Endothelial cell of umbilical vein (primary cell): ENCODE data around the gene GLIPR1L2. TPM values are rescaled to one million over a fixed set of nuclear protein-coding genes. Genes with fewer than 3 reads are reported as not detected.

Experiments used
- BruUV-seq: library from RNA; stranded (reverse); fragments of 400-500 nt; replicated peaks from 2 replicates; lab custom pipeline; 2021; lab: Mats Ljungman, UMichigan
- CTCF ChIA-PET: fragments of 300-600, 350-600 bp; sonication (Branson Sonifier 250); formaldehyde crosslinking; loops from one replicate; lab custom pipeline; 2021; ENCODE audit warnings: antibody characterized with exemption, inconsistent platforms; lab: Charles Lee
- POLR2A ChIA-PET: fragments of 300-600, 350-600 bp; sonication (Branson Sonifier 250); formaldehyde crosslinking; loops from one replicate; lab custom pipeline; 2021; ENCODE audit warnings: antibody characterized with exemption, inconsistent platforms; lab: Charles Lee
- DNase-seq: peaks from one replicate; pipeline ENCODE4 v3.0.0-alpha.2; 2011; ENCODE audit warnings: low read depth, low spot score
- FAIRE-seq: peaks from 2 replicates; lab custom pipeline; 2011; peaks lifted over from hg19 to GRCh38; lab: Jason Lieb, UNC
- H2AFZ ChIP-seq: 2 replicates; pipeline ENCODE4 v1.6.0; 2012; ENCODE audit warnings: low read depth, low read length, control low read depth, inconsistent platforms
- H3K27ac ChIP-seq: 2 replicates; pipeline ENCODE4 v1.5.1; 2011; ENCODE audit warnings: low read depth, mild to moderate bottlenecking, control low read depth, low read length, moderate library complexity; ENCODE audit not compliant: insufficient read depth
- H3K27me3 ChIP-seq, 2 experiments: 2 replicates each; pipeline versions ENCODE4 v1.6.0 to v1.6.1; 2011; ENCODE audit warnings: low read length in 2 of 2, mixed read lengths in 1 of 2; ENCODE audit not compliant: control insufficient read depth in 2 of 2, insufficient read depth in 2 of 2
- H3K36me3 ChIP-seq, 2 experiments: 2 replicates in 1 of 2; 3 replicates in 1 of 2; pipeline ENCODE4 v1.5.1; 2011; ENCODE audit warnings: low read length in 2 of 2, mild to moderate bottlenecking in 1 of 2, moderate library complexity in 1 of 2; ENCODE audit not compliant: control insufficient read depth in 2 of 2, insufficient read depth in 2 of 2; ENCODE audit errors: extremely low read depth in 1 of 2
- H3K4me1 ChIP-seq: 3 replicates; pipeline ENCODE4 v1.5.1; 2011; ENCODE audit warnings: mild to moderate bottlenecking, low read length; ENCODE audit not compliant: control insufficient read depth, insufficient read depth; ENCODE audit errors: extremely low read depth
- H3K4me2 ChIP-seq: 2 replicates; pipeline ENCODE4 v1.6.1; 2011; ENCODE audit warnings: low read length, control low read depth, mixed read lengths; ENCODE audit not compliant: insufficient read depth
- H3K4me3 ChIP-seq, 3 experiments: fragments of 200-600 bp in 1 of 3; sonication (generic), shearing (Covaris generic) in 1 of 3; replicated peaks in 1 of 3; 2 replicates each; pipeline ENCODE4 v1.5.1; 2011 to 2016; ENCODE audit warnings: control low read depth in 3 of 3, low read length in 3 of 3, mild to moderate bottlenecking in 2 of 3, inconsistent platforms in 1 of 3, low read depth in 1 of 3, moderate library complexity in 1 of 3; ENCODE audit not compliant: insufficient read depth in 1 of 3
- H3K79me2 ChIP-seq: 2 replicates; pipeline ENCODE4 v1.6.0; 2012; ENCODE audit warnings: low read length, inconsistent platforms; ENCODE audit not compliant: control insufficient read depth, insufficient read depth
- H3K9ac ChIP-seq: replicated peaks from 2 replicates; pipeline ENCODE3; 2011; ENCODE audit warnings: low read length, control low read depth; ENCODE audit not compliant: insufficient read depth; ENCODE audit errors: extremely low read depth
- H3K9me1 ChIP-seq: replicated peaks from 3 replicates; pipeline ENCODE4 v1.6.0; 2011; ENCODE audit warnings: mild to moderate bottlenecking, low read length; ENCODE audit not compliant: control insufficient read depth, insufficient read depth; ENCODE audit errors: extremely low read depth
- H3K9me3 ChIP-seq: replicated peaks from 2 replicates; pipeline ENCODE4 v1.5.1; 2012; ENCODE audit warnings: low read length, inconsistent platforms; ENCODE audit not compliant: control insufficient read depth, insufficient read depth
- H4K20me1 ChIP-seq: replicated peaks from 2 replicates; pipeline ENCODE3; 2011; ENCODE audit warnings: mild to moderate bottlenecking, low read length; ENCODE audit not compliant: control insufficient read depth, insufficient read depth; ENCODE audit errors: extremely low read depth
- CTCF ChIP-seq, 2 donors: IDR thresholded peaks; 1 replicate in 1 of 2; 2 replicates in 1 of 2; pipeline ENCODE4 v1.5.1; 2011; ENCODE audit warnings: low read length in 2 of 2, mild to moderate bottlenecking in 2 of 2, moderate library complexity in 2 of 2, control low read depth in 1 of 2, inconsistent platforms in 1 of 2, low read depth in 1 of 2; ENCODE audit not compliant: insufficient read depth in 1 of 2; ENCODE audit errors: extremely low read depth in 1 of 2
- EZH2 ChIP-seq: IDR thresholded peaks from 2 replicates; pipeline ENCODE4 v1.6.1; 2012; ENCODE audit warnings: borderline replicate concordance, low read depth, mild to moderate bottlenecking, moderate library complexity, low read length, inconsistent platforms; ENCODE audit not compliant: severe bottlenecking
- FOS ChIP-seq: IDR thresholded peaks from 2 replicates; pipeline ENCODE4 v1.6.1; 2011; ENCODE audit warnings: mild to moderate bottlenecking, low read length, moderate library complexity, borderline replicate concordance; ENCODE audit not compliant: insufficient read depth
- GATA2 ChIP-seq: IDR thresholded peaks from 2 replicates; pipeline ENCODE4 v1.7.0; 2011; ENCODE audit warnings: low read depth, mild to moderate bottlenecking, moderate library complexity, mixed read lengths, low read length; ENCODE audit not compliant: insufficient read length, insufficient read depth
- JUN ChIP-seq: IDR thresholded peaks from 2 replicates; pipeline ENCODE4 v1.6.1; 2011; ENCODE audit warnings: borderline replicate concordance, low read depth; ENCODE audit not compliant: insufficient read length, insufficient read depth
- MAX ChIP-seq: IDR thresholded peaks from 2 replicates; pipeline ENCODE4 v1.6.1; 2011; ENCODE audit not compliant: insufficient read depth, insufficient read length
- MYC ChIP-seq: IDR thresholded peaks from one replicate; pipeline ENCODE4 v1.6.1; 2011; ENCODE audit warnings: mild to moderate bottlenecking, low read depth, low read length
- POLR2A ChIP-seq: IDR thresholded peaks from 2 replicates; pipeline ENCODE4 v1.6.1; 2012; ENCODE audit warnings: low read depth, mild to moderate bottlenecking, control low read depth, low read length
- POLR2AphosphoS5 ChIP-seq: IDR thresholded peaks from 2 replicates; pipeline ENCODE4 v1.6.1; 2012; ENCODE audit warnings: low read depth, mild to moderate bottlenecking, control low read depth, low read length, moderate library complexity; ENCODE audit not compliant: insufficient read depth
- dilution Hi-C: fragments of 300-500 bp; cut with MboI; formaldehyde crosslinking; loops from one replicate; pipeline ENCODE4 v1.15.0; 2019; ENCODE audit warnings: low sequenced_read_pairs; ENCODE audit not compliant: extremely low pct_ligation_motif_present
- intact Hi-C: fragments of 100-400 bp; cut with micrococcal nuclease; formaldehyde crosslinking; loops from one replicate; pipeline ENCODE4 v1.10.0; 2022
- polyA plus RNA-seq, 4 experiments: library from polyadenylated mRNA; depleted of rRNA in 3 of 4; stranded (reverse) in 3 of 4; unstranded in 1 of 4; fragments of >200 nt; gene quantifications; 2 replicates each; pipeline versions ENCODE4 v1.2.1 to v1.2.3, GENCODE V29; 2011 to 2012; ENCODE audit warnings: missing spikeins in 1 of 4
- total RNA-seq: library from RNA; stranded (reverse); gene quantifications from 2 replicates; pipeline ENCODE4 v1.2.3, GENCODE V29; 2021

GLIPR1L2 gene
- total and polyA plus RNA-seq, 2 donors (not counting 3 experiments of a cell fraction or from before 2014, with no cell fraction given) = 0.07 TPM; not detected in 1

GRCh38 chr12:75389061-75389460 lies 1.8 kb upstream of the GLIPR1L2 start:
- H3K27ac ChIP-seq = no peak overlapping the region
- no peak overlapping the region for H2AFZ ChIP-seq
- TF ChIP-seq FOS (peak; percentile 49), CTCF (IDR thresholded peaks at IDR 0.05; ENCODE audit: extremely low read depth in 1 of 2, insufficient read depth in 1 of 2, low read depth in 1 of 2, low read length in 2 of 2) (no peak), JUN (no peak)
- H3K27me3 ChIP-seq = no peaks in the 10 kb centered on the region
- POLR2A ChIA-PET = no interaction called here
- DNase-seq = peak; percentile 29
- no peak overlapping the region for H3K9ac ChIP-seq
- no peaks in the 10 kb centered on the region for H3K9me3 ChIP-seq
- peak overlapping the region; percentile 47 for H3K4me2 ChIP-seq
- H3K9me1 ChIP-seq = no peaks in the 10 kb centered on the region
- CTCF ChIA-PET = interaction anchor here (1.8 kb wide), 1 partner anchor 54 kb away, joined by 5 read pairs; the partner anchor contains the start of gene GLIPR1L1
- intact Hi-C loops = no loop called here
- dilution Hi-C loops = no loop called here
- H3K4me3 ChIP-seq = no peak overlapping the region
- H4K20me1 ChIP-seq = no peaks in the 10 kb centered on the region
- no peaks in the 10 kb centered on the region for H3K36me3 ChIP-seq
- no TSS peak for BruUV-seq
- no peak for FAIRE-seq
- no peaks in the 10 kb centered on the region for H3K79me2 ChIP-seq
- H3K4me1 ChIP-seq = peaks cover 29% of the 10 kb centered on the region

GRCh38 chr12:75389706-75390105 lies 1.2 kb upstream of the GLIPR1L2 start:
- Histone ChIP-seq H4K20me1 (no peaks in the 10 kb centered on the region), H3K9ac (no peak overlapping the region), H2AFZ (peak overlapping the region; percentile 38), H3K27ac (peak overlapping the region; percentile 33), H3K79me2 (no peaks in the 10 kb centered on the region), H3K27me3 (no peaks in the 10 kb centered on the region), H3K4me1 (peaks cover 29% of the 10 kb centered on the region), H3K9me3 (no peaks in the 10 kb centered on the region), H3K4me2 (peak overlapping the region; percentile 47), H3K4me3 (no peak overlapping the region), H3K36me3 (no peaks in the 10 kb centered on the region), H3K9me1 (no peaks in the 10 kb centered on the region)
- ChIA-PET POLR2A (no interaction called here), CTCF (interaction anchor here (1.8 kb wide), 1 partner anchor 55 kb away, joined by 5 read pairs; the partner anchor contains the start of gene GLIPR1L1)
- DNase-seq (peak; percentile 9), FAIRE-seq (no peak)
- dilution Hi-C loops = no loop called here
- TF ChIP-seq GATA2 (no peak), MYC (no peak), CTCF (IDR thresholded peaks at IDR 0.05; ENCODE audit: extremely low read depth in 1 of 2, insufficient read depth in 1 of 2, low read depth in 1 of 2, low read length in 2 of 2) (no peak), POLR2AphosphoS5 (no peak), JUN (no peak), MAX (no peak), EZH2 (no peak), POLR2A (no peak), FOS (no peak)
- intact Hi-C loops = loop anchor here (2.0 kb wide), 2 partner anchors 59 to 121 kb away; partner anchors contain the start of genes CAPS2 and KRR1
- no TSS peak for BruUV-seq
